Measurements from ENCODE around the gene LMO2. TPM values are rescaled to one million over a fixed set of nuclear protein-coding genes. Genes with fewer than 3 reads are reported as not detected.

Gene LMO2
- total and polyA plus RNA-seq, 2 donors (not counting 3 experiments of a cell fraction or from before 2014, with no cell fraction given): 60.4 to 66.8 TPM

DNA sequence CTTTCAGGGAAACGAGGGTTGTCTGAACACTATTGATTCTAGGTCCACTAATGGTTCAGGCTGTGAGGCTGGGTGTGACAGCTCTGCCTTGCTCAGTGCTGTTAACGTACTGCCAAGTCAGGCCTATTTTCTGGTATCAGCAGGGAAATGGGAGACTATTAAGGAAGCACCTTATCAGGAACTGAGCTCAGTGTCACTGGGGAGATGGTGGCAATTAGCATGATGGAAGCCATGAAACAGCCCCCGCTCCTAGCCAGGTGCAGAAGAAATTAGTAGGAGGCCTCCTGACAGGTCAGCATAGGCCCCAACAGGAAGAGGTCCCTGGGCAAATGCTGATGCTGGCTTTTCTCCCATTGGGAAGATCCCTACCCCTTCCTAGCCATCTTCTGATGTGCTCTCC, 42.6 kb upstream of the LMO2 start:
- intact Hi-C loops (cut with micrococcal nuclease): loop anchor here (5.0 kb wide), 2 partner anchors 118 to 232 kb away; partner anchors contain the start of genes C11orf91 and CAPRIN1
- no peaks in the 10 kb centered on the region for H3K9me1 ChIP-seq (replicated peaks; ENCODE audit: control insufficient read depth, extremely low read depth, insufficient read depth, low read length)
- H2AFZ ChIP-seq (ENCODE audit: low read depth, low read length): no peak overlapping the region
- TF ChIP-seq EZH2 (IDR thresholded peaks at IDR 0.05; ENCODE audit: borderline replicate concordance, low read depth, low read length, severe bottlenecking): no peak
- TF ChIP-seq, protein P1, sequence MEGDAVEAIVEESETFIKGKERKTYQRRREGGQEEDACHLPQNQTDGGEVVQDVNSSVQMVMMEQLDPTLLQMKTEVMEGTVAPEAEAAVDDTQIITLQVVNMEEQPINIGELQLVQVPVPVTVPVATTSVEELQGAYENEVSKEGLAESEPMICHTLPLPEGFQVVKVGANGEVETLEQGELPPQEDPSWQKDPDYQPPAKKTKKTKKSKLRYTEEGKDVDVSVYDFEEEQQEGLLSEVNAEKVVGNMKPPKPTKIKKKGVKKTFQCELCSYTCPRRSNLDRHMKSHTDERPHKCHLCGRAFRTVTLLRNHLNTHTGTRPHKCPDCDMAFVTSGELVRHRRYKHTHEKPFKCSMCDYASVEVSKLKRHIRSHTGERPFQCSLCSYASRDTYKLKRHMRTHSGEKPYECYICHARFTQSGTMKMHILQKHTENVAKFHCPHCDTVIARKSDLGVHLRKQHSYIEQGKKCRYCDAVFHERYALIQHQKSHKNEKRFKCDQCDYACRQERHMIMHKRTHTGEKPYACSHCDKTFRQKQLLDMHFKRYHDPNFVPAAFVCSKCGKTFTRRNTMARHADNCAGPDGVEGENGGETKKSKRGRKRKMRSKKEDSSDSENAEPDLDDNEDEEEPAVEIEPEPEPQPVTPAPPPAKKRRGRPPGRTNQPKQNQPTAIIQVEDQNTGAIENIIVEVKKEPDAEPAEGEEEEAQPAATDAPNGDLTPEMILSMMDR (IDR thresholded peaks at IDR 0.05; ENCODE audit: extremely low read depth in 1 of 2, insufficient read depth in 1 of 2, low read depth in 1 of 2, low read length in 2 of 2): no peak
- TF ChIP-seq JUN (IDR thresholded peaks at IDR 0.05; ENCODE audit: borderline replicate concordance, insufficient read depth, insufficient read length, low read depth): no peak
- no peak for TF ChIP-seq MYC (IDR thresholded peaks at IDR 0.05; ENCODE audit: low read depth, low read length)
- TF ChIP-seq POLR2AphosphoS5 (IDR thresholded peaks at IDR 0.05; ENCODE audit: insufficient read depth, low read depth, low read length): no peak
- no peak for TF ChIP-seq GATA2 (IDR thresholded peaks at IDR 0.05; ENCODE audit: insufficient read depth, insufficient read length, low read depth, low read length)
- no peak for TF ChIP-seq FOS (IDR thresholded peaks at IDR 0.05; ENCODE audit: borderline replicate concordance, insufficient read depth, low read length)
- TF ChIP-seq, protein P2, sequence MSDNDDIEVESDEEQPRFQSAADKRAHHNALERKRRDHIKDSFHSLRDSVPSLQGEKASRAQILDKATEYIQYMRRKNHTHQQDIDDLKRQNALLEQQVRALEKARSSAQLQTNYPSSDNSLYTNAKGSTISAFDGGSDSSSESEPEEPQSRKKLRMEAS (IDR thresholded peaks at IDR 0.05; ENCODE audit: insufficient read depth, insufficient read length): no peak
- no peak for TF ChIP-seq POLR2A (IDR thresholded peaks at IDR 0.05; ENCODE audit: low read depth, low read length)
- H3K4me1 ChIP-seq (ENCODE audit: control insufficient read depth, extremely low read depth, insufficient read depth, low read length): peaks cover 76% of the 10 kb centered on the region
- H3K9me3 ChIP-seq (replicated peaks; ENCODE audit: control insufficient read depth, insufficient read depth, low read length): no peaks in the 10 kb centered on the region
- FAIRE-seq (no peak), DNase-seq (ENCODE audit: low read depth, low spot score) (peak; percentile 26)
- no peak overlapping the region for H3K4me2 ChIP-seq (ENCODE audit: insufficient read depth, low read length)
- no peaks in the 10 kb centered on the region for H3K36me3 ChIP-seq (ENCODE audit: control insufficient read depth in 2 of 2, extremely low read depth in 1 of 2, insufficient read depth in 2 of 2, low read length in 2 of 2)
- dilution Hi-C loops (cut with MboI; ENCODE audit: extremely low pct_ligation_motif_present, low sequenced_read_pairs): no loop called here
- no peak overlapping the region for H3K9ac ChIP-seq (replicated peaks; ENCODE audit: extremely low read depth, insufficient read depth, low read length)
- H4K20me1 ChIP-seq (replicated peaks; ENCODE audit: control insufficient read depth, extremely low read depth, insufficient read depth, low read length): no peaks in the 10 kb centered on the region
- H3K27me3 ChIP-seq (ENCODE audit: control insufficient read depth in 2 of 2, insufficient read depth in 2 of 2, low read length in 2 of 2): no peaks in the 10 kb centered on the region
- POLR2A ChIA-PET: no interaction called here
- CTCF ChIA-PET: interaction anchor here (0.7 to 1.7 kb wide), 4 partner anchors 11 to 76 kb away, joined by 3 to 4 read pairs (median 4); no protein-coding TSS in a partner anchor
- no TSS peak for BruUV-seq (replicated peaks)
- no peak overlapping the region for H3K27ac ChIP-seq (ENCODE audit: insufficient read depth, low read depth, low read length)
- no peak overlapping the region for H3K4me3 ChIP-seq (replicated peaks in 1 of 3; ENCODE audit: insufficient read depth in 1 of 3, low read depth in 1 of 3, low read length in 3 of 3)
- H3K79me2 ChIP-seq (ENCODE audit: control insufficient read depth, insufficient read depth, low read length): no peaks in the 10 kb centered on the region

Measured in endothelial cell of umbilical vein (primary cell).